Activated naive CD4-positive, alpha-beta T cell treated with anti-CD3 and anti-CD28 coated beads for 36 hours (primary cell): Measurements from ENCODE around the gene TNFAIP6. TPM values are rescaled to one million over a fixed set of nuclear protein-coding genes. Genes with fewer than 3 reads are reported as not detected.

Source experiments
- microRNA-seq: library from miRNA; unstranded; fragments of <30 nt; microRNA quantifications from one replicate; pipeline ENCODE4 v1.2.0, GENCODE V29; 2022; ENCODE audit warnings: borderline microRNAs expressed, borderline replicate concordance
- total RNA-seq, 2 experiments: library from RNA; stranded (reverse); gene quantifications; one replicate each; pipeline ENCODE4 v1.2.3, GENCODE V29; 2021

The TNFAIP6 gene
- total RNA-seq, 2 experiments from 2014 or later = not detected

Small RNAs within 50 kb of the gene (microRNA-seq; reads per million reads assigned to microRNA genes)
- not detected for gene MIR4773-1
- not detected for gene MIR4773-2

Other genes starting within 250 kb of the TNFAIP6 start
- gene RBM43, start 95.7 kb upstream of the TNFAIP6 start, total RNA-seq = 1 to 10 TPM; 3.4 to 3.8 TPM
- gene NMI, start 67.9 kb upstream of the TNFAIP6 start, total RNA-seq = 10 to 100 TPM; 18.6 to 20.0 TPM
- gene RIF1, start 52.3 kb downstream of the TNFAIP6 start, total RNA-seq = 10 to 100 TPM; 53.0 TPM